Measurements from ENCODE around the gene PPP2R5D. TPM values are rescaled to one million over a fixed set of nuclear protein-coding genes. Genes with fewer than 3 reads are reported as not detected.

Gene PPP2R5D
- total RNA-seq, 3 donors from 2014 or later (not counting 1 experiment from before 2014, with no cell fraction given), result 30.5 to 49.1 (median 40.1) TPM

DNA sequence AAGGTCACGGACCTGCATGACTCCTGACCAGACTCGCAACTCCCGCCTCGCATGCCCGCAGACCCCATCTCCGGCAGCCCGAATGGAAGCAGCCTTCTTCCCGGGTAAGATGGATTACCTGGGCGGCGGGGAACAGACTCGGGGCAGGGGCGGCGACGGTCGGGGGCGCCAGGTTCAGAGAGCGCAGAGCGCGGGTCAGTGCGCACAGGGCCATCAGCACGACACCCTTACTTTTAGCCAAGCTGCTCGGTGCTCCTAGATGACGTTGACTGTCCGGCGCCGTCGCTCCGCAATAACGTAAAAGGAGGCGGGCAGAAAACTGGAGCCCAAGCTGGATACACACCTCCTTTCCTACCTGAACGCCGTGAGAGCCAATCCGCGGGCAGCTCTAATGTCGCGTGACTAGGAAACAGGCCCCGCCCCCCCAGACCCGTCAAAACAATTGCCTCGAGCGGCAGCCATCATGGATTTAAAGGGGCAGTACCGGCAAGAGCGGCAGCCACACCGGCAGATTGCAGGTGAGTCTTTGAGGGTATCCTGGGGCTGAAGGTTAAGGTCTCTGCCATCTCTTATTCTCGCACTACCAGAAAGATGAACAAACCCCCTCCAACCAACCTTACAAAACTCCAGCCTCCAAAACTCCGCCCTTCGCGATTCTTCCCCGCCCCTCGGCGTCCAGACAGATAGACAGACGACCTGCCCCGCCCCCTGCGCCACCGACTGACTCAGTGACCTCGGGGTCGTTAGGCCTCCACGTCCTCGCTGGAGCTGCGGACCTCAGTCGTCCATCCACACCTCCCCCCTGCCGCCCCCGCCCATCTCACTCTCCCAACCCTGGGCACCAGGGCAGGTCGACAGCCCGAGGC, 75.0 kb downstream of the PPP2R5D start, which contains the start of the genes KLC4 and MRPL2:
KLC4 (plus strand) TSS at position 464 of the 866 bp plus-strand sequence. CDS start 1,705 bp downstream, outside the sequence.
MRPL2 (minus strand) TSS at position 267 of the 866 bp plus-strand sequence; CDS start at position 214, 53 bp downstream.
- H3K4me1 Mint-ChIP-seq, result peaks cover 21 to 34% of the 10 kb centered on the region in 2 donors

GRCh38 chr6:43060034-43060754, 75.8 kb downstream of the PPP2R5D start:
- intact Hi-C loops (cut with micrococcal nuclease), result no loop called here
- Mint-ChIP-seq H3K4me3 (peak overlapping the region; percentile 96), H3K36me3 (no peaks in the 10 kb centered on the region), H3K9me3 (no peaks in the 10 kb centered on the region), H3K4me1 (peaks cover 19 to 33% of the 10 kb centered on the region in 2 donors), H3K27me3 (ENCODE audit: low read depth in 2 of 2) (no peaks in the 10 kb centered on the region), H3K27ac (peak overlapping the region; percentile 98 to 99)
- ATAC-seq, result no peak
- 19% methylated on average over 14 of the region's 15 CpGs for WGBS (ENCODE audit: insufficient coverage)
- no peak for DNase-seq
- Histone ChIP-seq H3K27me3 (ENCODE audit: control insufficient read depth, insufficient read depth, low read length) (no peaks in the 10 kb centered on the region), H3K27ac (ENCODE audit: low read length) (peak overlapping the region; percentile 85), H3K36me3 (ENCODE audit: control insufficient read depth, insufficient read depth, low read length) (peaks cover 12% of the 10 kb centered on the region), H3K4me3 (ENCODE audit: low read length) (peak overlapping the region; percentile 90), H3K9me3 (ENCODE audit: control insufficient read depth, insufficient read depth, low read length) (no peaks in the 10 kb centered on the region), H3K4me1 (ENCODE audit: control insufficient read depth, insufficient read depth, low read length) (peaks cover 20% of the 10 kb centered on the region)
- TF ChIP-seq CTCF (IDR thresholded peaks at IDR 0.05), result no peak

More for the DNA sequence above, 75.0 kb downstream of the PPP2R5D start, which contains the start of the genes KLC4 and MRPL2:
- peak within 1 kb of the TSS; percentile 98 to 99 for H3K27ac Mint-ChIP-seq
- WGBS (ENCODE audit: insufficient coverage), result under 1% methylated on average over 64 of the region's 64 CpGs
- no peaks in the 10 kb centered on the region for H3K27me3 Mint-ChIP-seq (ENCODE audit: low read depth in 2 of 2)
- H3K36me3 Mint-ChIP-seq, result no peaks in the 10 kb centered on the region
- H3K4me3 ChIP-seq (ENCODE audit: low read length), result peak within 1 kb of the TSS; percentile 90
- DNase-seq (peak; percentile 97 to 99), ATAC-seq (peak; percentile 94 to 98 (median 96))
- intact Hi-C loops (cut with micrococcal nuclease), result loop anchor here (1.0 to 2.0 kb wide), 4 partner anchors 45 to 313 kb away; partner anchors contain the start of genes KLHDC3, PEX6, SRF and TBCC
- TF ChIP-seq CTCF (IDR thresholded peaks at IDR 0.05), result no peak
- peak within 1 kb of the TSS; percentile 96 for H3K4me3 Mint-ChIP-seq
- peaks cover 12% of the 10 kb centered on the region for H3K36me3 ChIP-seq (ENCODE audit: control insufficient read depth, insufficient read depth, low read length)
- no peaks in the 10 kb centered on the region for H3K27me3 ChIP-seq (ENCODE audit: control insufficient read depth, insufficient read depth, low read length)
- no peaks in the 10 kb centered on the region for H3K9me3 Mint-ChIP-seq
- H3K9me3 ChIP-seq (ENCODE audit: control insufficient read depth, insufficient read depth, low read length), result no peaks in the 10 kb centered on the region
- peaks cover 20% of the 10 kb centered on the region for H3K4me1 ChIP-seq (ENCODE audit: control insufficient read depth, insufficient read depth, low read length)
- H3K27ac ChIP-seq (ENCODE audit: low read length), result peak within 1 kb of the TSS; percentile 85

DNA sequence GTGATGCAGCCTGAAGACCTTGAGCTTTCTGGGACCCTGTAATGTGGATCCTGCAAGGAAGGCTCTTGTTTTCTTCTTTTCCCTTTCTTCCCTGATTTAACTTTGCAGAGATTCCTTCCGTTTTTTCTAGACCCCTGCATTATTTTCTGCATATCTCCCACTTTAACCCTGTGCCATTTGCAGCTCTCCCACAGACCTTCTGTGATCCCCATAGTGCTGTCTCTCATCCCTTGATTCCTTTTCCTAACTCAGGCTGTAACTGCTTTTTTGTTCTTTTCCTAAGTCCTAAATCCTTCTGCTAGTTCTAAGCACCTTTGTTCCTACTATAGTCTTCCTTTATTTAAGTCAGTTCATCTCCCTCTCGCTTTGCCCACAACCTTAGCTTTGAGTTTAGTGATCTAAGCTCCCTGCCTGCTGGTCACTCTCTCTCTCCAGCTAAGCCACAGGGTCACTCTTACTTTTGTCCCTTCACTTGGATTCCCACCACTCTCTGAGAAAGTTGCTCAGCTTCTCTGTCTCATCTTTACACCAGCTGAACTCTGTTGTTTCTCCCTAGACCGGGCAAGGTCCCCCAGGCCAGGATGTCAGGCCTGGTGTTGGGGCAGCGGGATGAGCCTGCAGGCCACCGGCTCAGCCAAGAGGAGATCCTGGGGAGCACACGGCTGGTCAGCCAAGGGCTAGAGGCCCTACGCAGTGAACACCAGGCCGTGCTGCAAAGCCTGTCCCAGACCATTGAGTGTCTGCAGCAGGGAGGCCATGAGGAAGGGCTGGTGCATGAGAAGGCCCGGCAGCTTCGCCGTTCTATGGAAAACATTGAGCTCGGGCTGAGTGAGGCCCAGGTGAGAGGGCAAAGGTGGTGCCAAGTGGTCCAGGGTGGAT, 76.6 kb downstream of the PPP2R5D start:
- H3K4me1 Mint-ChIP-seq, result peaks cover 19 to 33% of the 10 kb centered on the region in 2 donors
- Histone ChIP-seq H3K9me3 (ENCODE audit: control insufficient read depth, insufficient read depth, low read length) (no peaks in the 10 kb centered on the region), H3K27ac (ENCODE audit: low read length) (no peak overlapping the region), H3K36me3 (ENCODE audit: control insufficient read depth, insufficient read depth, low read length) (peaks cover 17% of the 10 kb centered on the region), H3K27me3 (ENCODE audit: control insufficient read depth, insufficient read depth, low read length) (no peaks in the 10 kb centered on the region), H3K4me3 (ENCODE audit: low read length) (no peak overlapping the region), H3K4me1 (ENCODE audit: control insufficient read depth, insufficient read depth, low read length) (peaks cover 20% of the 10 kb centered on the region)
- H3K9me3 Mint-ChIP-seq, result no peaks in the 10 kb centered on the region
- ATAC-seq (no peak), DNase-seq (no peak)
- H3K4me3 Mint-ChIP-seq, result peak overlapping the region; percentile 96
- intact Hi-C loops (cut with micrococcal nuclease), result no loop called here
- no peaks in the 10 kb centered on the region for H3K27me3 Mint-ChIP-seq (ENCODE audit: low read depth in 2 of 2)
- TF ChIP-seq CTCF (IDR thresholded peaks at IDR 0.05), result no peak
- H3K27ac Mint-ChIP-seq, result peak overlapping the region; percentile 98 to 99
- WGBS (ENCODE audit: insufficient coverage), result 95% methylated on average over 12 of the region's 12 CpGs
- no peaks in the 10 kb centered on the region for H3K36me3 Mint-ChIP-seq
